GM12878 (cell line): ENCODE measurements around the gene RNF115. TPM values are rescaled to one million over a fixed set of nuclear protein-coding genes. Genes with fewer than 3 reads are reported as not detected.

Source experiments
- ATAC-seq: fragments of 200-7000 bp; cut with Tn5 transposase; 3 replicates; pipeline ENCODE4 v1.9.1; 2020; ENCODE audit warnings: mild to moderate bottlenecking, moderate library complexity
- BruUV-seq: library from RNA; stranded (reverse); fragments of 400-500 nt; replicated peaks from 2 replicates; lab custom pipeline; 2021; lab: Mats Ljungman, UMichigan
- CTCF ChIA-PET: fragments of 300-600 bp; sonication (Branson Sonifier 250); formaldehyde crosslinking; extraction: SDS; loops from one replicate; lab custom pipeline; 2021; ENCODE audit warnings: inconsistent platforms; lab: Yijun Ruan, JAX
- POLR2A ChIA-PET: fragments of 350-600 bp; formaldehyde crosslinking; extraction: SDS; loops from one replicate; lab custom pipeline; 2021; ENCODE audit warnings: inconsistent platforms; lab: Charles Lee
- RAD21 ChIA-PET: fragments of 300-600 bp; sonication (Branson Sonifier 250); formaldehyde crosslinking; loops from one replicate; lab custom pipeline; 2023; ENCODE audit warnings: antibody characterized with exemption; ENCODE audit not compliant: unreplicated experiment; lab: Charles Lee
- SMC1A ChIA-PET: fragments of 300-600 bp; sonication (Branson Sonifier 250); formaldehyde crosslinking; loops from one replicate; lab custom pipeline; 2023; ENCODE audit not compliant: unreplicated experiment, uncharacterized antibody; lab: Charles Lee
- DNase-seq: peaks from one replicate; pipeline ENCODE4 v3.0.0-alpha.2; 2011; ENCODE audit warnings: low read depth, low spot score
- FAIRE-seq: peaks from 3 replicates; lab custom pipeline; 2011; peaks lifted over from hg19 to GRCh38; lab: Jason Lieb, UNC
- H2AFZ ChIP-seq: 2 replicates; pipeline ENCODE4 v1.6.0; 2011; ENCODE audit warnings: low read depth, low read length, control low read depth; ENCODE audit not compliant: control insufficient read depth
- H3K27ac ChIP-seq: 2 replicates; pipeline ENCODE4 v1.5.1; 2011; ENCODE audit warnings: control low read depth; ENCODE audit not compliant: control insufficient read depth, insufficient read depth
- H3K27me3 ChIP-seq, 2 experiments: replicated peaks in 1 of 2; 2 replicates each; pipeline versions ENCODE4 v1.6.0 to v1.6.1; 2011; ENCODE audit warnings: low read length in 1 of 2; ENCODE audit not compliant: control insufficient read depth in 2 of 2, insufficient read depth in 2 of 2
- H3K36me3 ChIP-seq, 2 experiments: 2 replicates each; pipeline ENCODE4 v1.5.1; 2011; ENCODE audit warnings: low read length in 1 of 2; ENCODE audit not compliant: control insufficient read depth in 2 of 2, insufficient read depth in 2 of 2
- H3K4me1 ChIP-seq: 2 replicates; pipeline ENCODE4 v1.6.1; 2011; ENCODE audit warnings: mild to moderate bottlenecking, low read length, moderate library complexity, mixed read lengths; ENCODE audit not compliant: control insufficient read depth, insufficient read depth
- H3K4me2 ChIP-seq: 2 replicates; pipeline ENCODE4 v1.6.0; 2011; ENCODE audit warnings: control low read depth; ENCODE audit not compliant: control insufficient read depth, insufficient read depth
- H3K4me3 ChIP-seq: fragments of 200-600 bp; sonication (generic); 2 replicates; pipeline ENCODE4 v1.5.1; 2016
- H3K79me2 ChIP-seq: 2 replicates; pipeline ENCODE4 v1.6.0; 2011; ENCODE audit warnings: low read length; ENCODE audit not compliant: control insufficient read depth, insufficient read depth
- H3K9ac ChIP-seq: 2 replicates; pipeline ENCODE4 v1.8.0; 2011; ENCODE audit warnings: low read length, control low read depth, mixed read lengths; ENCODE audit not compliant: control insufficient read depth, insufficient read depth
- H3K9me3 ChIP-seq: replicated peaks from 3 replicates; pipeline ENCODE4 v1.5.1; 2011; ENCODE audit warnings: mild to moderate bottlenecking, low read length; ENCODE audit not compliant: control insufficient read depth, insufficient read depth
- H4K20me1 ChIP-seq: 2 replicates; pipeline ENCODE4 v1.6.0; 2011; ENCODE audit not compliant: control insufficient read depth, insufficient read depth
- CEBPZ ChIP-seq: fragments of 150-350 bp; IDR thresholded peaks from 2 replicates; pipeline ENCODE4 v1.6.1; 2016; ENCODE audit warnings: low read depth, low read length
- DPF2 ChIP-seq: fragments of 450-650 bp; IDR thresholded peaks from 2 replicates; pipeline ENCODE4 v1.6.1; 2017; ENCODE audit warnings: mild to moderate bottlenecking
- EED ChIP-seq: sonication (generic); IDR thresholded peaks from 2 replicates; pipeline ENCODE4 v1.6.1; 2016; ENCODE audit warnings: antibody characterized with exemption, low read depth
- EGR1 ChIP-seq, 2 experiments: IDR thresholded peaks; 1 replicate in 1 of 2; 2 replicates in 1 of 2; pipeline ENCODE4 v1.6.1; 2011 to 2012; ENCODE audit warnings: low read depth in 2 of 2, low read length in 2 of 2, borderline replicate concordance in 1 of 2, mild to moderate bottlenecking in 1 of 2, moderate library complexity in 1 of 2
- HDAC6 ChIP-seq: fragments of 200-600 bp; sonication (generic); IDR thresholded peaks from one replicate; pipeline ENCODE4 v1.8.0; 2017; ENCODE audit warnings: antibody characterized with exemption; ENCODE audit not compliant: unreplicated experiment
- NFYA ChIP-seq: IDR thresholded peaks from 2 replicates; pipeline ENCODE4 v1.6.1; 2011; ENCODE audit warnings: low read depth, mild to moderate bottlenecking, low read length, improper control_type of control experiment, borderline replicate concordance
- POLR2AphosphoS2 ChIP-seq: IDR thresholded peaks from 2 replicates; pipeline ENCODE4 v1.6.1; 2011; ENCODE audit warnings: low read depth, mild to moderate bottlenecking, low read length, improper control_type of control experiment, moderate library complexity
- POLR2AphosphoS5 ChIP-seq: IDR thresholded peaks from 2 replicates; pipeline ENCODE4 v1.6.1; 2011; ENCODE audit warnings: mild to moderate bottlenecking, low read length, inconsistent platforms
- RB1 ChIP-seq: fragments of 450-650 bp; formaldehyde crosslinking; IDR thresholded peaks from 2 replicates; pipeline ENCODE4 v1.6.1; 2017; ENCODE audit warnings: mild to moderate bottlenecking, borderline replicate concordance
- RUNX3 ChIP-seq: IDR thresholded peaks from 2 replicates; pipeline ENCODE4 v1.6.1; 2012; ENCODE audit warnings: low read length, inconsistent platforms
- SPI1 ChIP-seq: IDR thresholded peaks from 2 replicates; pipeline ENCODE4 v1.6.1; 2011; ENCODE audit warnings: low read depth, mild to moderate bottlenecking, low read length, moderate library complexity, borderline replicate concordance; ENCODE audit not compliant: insufficient read depth
- USF2 ChIP-seq: IDR thresholded peaks from 2 replicates; pipeline ENCODE4 v1.6.1; 2011; ENCODE audit warnings: low read depth, low read length, improper control_type of control experiment, borderline replicate concordance
- WGBS: methylation state at CpG from one replicate; pipeline ENCODE4 v1.1.6; 2016; ENCODE audit warnings: low lambda C conversion rate; ENCODE audit not compliant: insufficient replicate concordance, insufficient coverage; ENCODE audit errors: missing lambda C conversion rate; 5-methylcytosine and 5-hydroxymethylcytosine counted together
- in situ Hi-C: fragments of 300-500 bp; cut with MboI; formaldehyde crosslinking; loops from 9 replicates; pipeline ENCODE4 v1.14.3; 2018; ENCODE audit warnings: mixed read lengths
- intact Hi-C: fragments of 100-400 bp; cut with micrococcal nuclease; formaldehyde crosslinking; loops from one replicate; pipeline ENCODE4 v1.14.2; 2022; ENCODE audit not compliant: unreplicated experiment
- polyA plus RNA-seq, 11 experiments: library from polyadenylated mRNA; depleted of rRNA in 4 of 11; unstranded in 6 of 11; stranded (reverse) in 5 of 11; fragments of >200 nt; fragmentation: Nextera tagmentation in 4 of 11; fragmentation: Illumina TruSeq in 1 of 11; extraction: Ambion mirVana in 4 of 11; extraction: Trizol in 1 of 11; gene quantifications; 1 replicate in 1 of 11; 2 replicates in 10 of 11; pipeline versions ENCODE4 v1.2.1 to v1.2.3, GENCODE V29; 2011 to 2016; ENCODE audit warnings: inconsistent platforms in 2 of 11, missing spikeins in 2 of 11, low read depth in 1 of 11
- total RNA-seq, 4 experiments: library from RNA; depleted of rRNA in 3 of 4; stranded (reverse); fragments of >200 nt in 3 of 4; fragmentation: Illumina TruSeq in 1 of 4; extraction: Trizol in 1 of 4; gene quantifications; 2 replicates each; pipeline versions ENCODE4 v1.2.1 to v1.2.3, GENCODE V29; 2013 to 2021

RNF115 gene
- total and polyA plus RNA-seq, 10 of the 15 experiments (the other 5 are each of a cell fraction or from before 2014, with no cell fraction given): 3.4 to 22.0 (median 12.9) TPM

- H4K20me1 ChIP-seq: no peaks in the 10 kb centered on the region
- DNase-seq: no peak
- TF ChIP-seq POLR2AphosphoS5 (no peak), SPI1 (peak; percentile 56; the same call in 1 of the 2 replicates), EED (0 out of 2 replicates have a peak, but pooled peaks have one; percentile 15), EGR1 (IDR thresholded peaks at IDR 0.05; ENCODE audit: borderline replicate concordance in 1 of 2, low read depth in 2 of 2, low read length in 2 of 2) (0 out of 3 replicates have a peak, but pooled peaks of 1 of the 2 experiments have one; percentile 43), RB1 (no peak), RUNX3 (no peak), DPF2 (no peak), CEBPZ (no peak), POLR2AphosphoS2 (no peak), HDAC6 (no peak), USF2 (no peak), NFYA (no peak)
- TF ChIP-seq, all 136 proteins: peak for 3
- SMC1A ChIA-PET: interaction anchor here (1.0 to 1.3 kb wide), 2 partner anchors 13 to 14 kb away, joined by 3 to 6 read pairs; partner anchors contain the start of genes ANKRD35 and PIAS3
- Histone ChIP-seq H3K9me3 (no peaks in the 10 kb centered on the region), H3K27me3 (peaks cover 0 to 5% of the 10 kb centered on the region in 2 experiments), H3K9ac (peak overlapping the region; percentile 20; the same call in 1 of the 2 replicates), H3K36me3 (no peaks in the 10 kb centered on the region), H3K27ac (no peak overlapping the region), H3K4me2 (peak overlapping the region; percentile 52), H3K79me2 (no peaks in the 10 kb centered on the region), H3K4me3 (peak overlapping the region; percentile 55; the same call in 1 of the 2 replicates), H3K4me1 (0 out of 2 replicates have a peak, but pooled peaks cover 3% of the 10 kb centered on the region), H2AFZ (peak overlapping the region; percentile 8)
- POLR2A ChIA-PET: interaction anchor here (0.9 to 1.2 kb wide), 3 partner anchors 9 to 92 kb away, joined by 3 read pairs; partner anchors contain the start of genes ANKRD34A and POLR3GL
- RAD21 ChIA-PET: no interaction called here
- intact Hi-C loops: no loop called here
- FAIRE-seq: peak; percentile 38
- no TSS peak for BruUV-seq
- peak; percentile 82 for ATAC-seq
- in situ Hi-C loops: no loop called here
- CTCF ChIA-PET: interaction anchor here (0.6 to 1.5 kb wide), 4 partner anchors 12 to 27 kb away, joined by 3 to 6 read pairs (median 4); partner anchors contain the start of genes NUDT17 and PIAS3
- WGBS: 27% methylated on average over 47 of the region's 47 CpGs
Measured at GRCh38 chr1:145871994-145872924, 48.4 kb upstream of the RNF115 start.
